HG02981 (cell line): ENCODE measurements around the gene PKN2.

Experiments
- ATAC-seq: cut with Tn5 transposase; IDR thresholded peaks from one replicate; pipeline ENCODE4 v1.9.1; 2021; ENCODE audit warnings: mild to moderate bottlenecking, moderate library complexity; ENCODE audit not compliant: unreplicated experiment

The PKN2 gene

DNA sequence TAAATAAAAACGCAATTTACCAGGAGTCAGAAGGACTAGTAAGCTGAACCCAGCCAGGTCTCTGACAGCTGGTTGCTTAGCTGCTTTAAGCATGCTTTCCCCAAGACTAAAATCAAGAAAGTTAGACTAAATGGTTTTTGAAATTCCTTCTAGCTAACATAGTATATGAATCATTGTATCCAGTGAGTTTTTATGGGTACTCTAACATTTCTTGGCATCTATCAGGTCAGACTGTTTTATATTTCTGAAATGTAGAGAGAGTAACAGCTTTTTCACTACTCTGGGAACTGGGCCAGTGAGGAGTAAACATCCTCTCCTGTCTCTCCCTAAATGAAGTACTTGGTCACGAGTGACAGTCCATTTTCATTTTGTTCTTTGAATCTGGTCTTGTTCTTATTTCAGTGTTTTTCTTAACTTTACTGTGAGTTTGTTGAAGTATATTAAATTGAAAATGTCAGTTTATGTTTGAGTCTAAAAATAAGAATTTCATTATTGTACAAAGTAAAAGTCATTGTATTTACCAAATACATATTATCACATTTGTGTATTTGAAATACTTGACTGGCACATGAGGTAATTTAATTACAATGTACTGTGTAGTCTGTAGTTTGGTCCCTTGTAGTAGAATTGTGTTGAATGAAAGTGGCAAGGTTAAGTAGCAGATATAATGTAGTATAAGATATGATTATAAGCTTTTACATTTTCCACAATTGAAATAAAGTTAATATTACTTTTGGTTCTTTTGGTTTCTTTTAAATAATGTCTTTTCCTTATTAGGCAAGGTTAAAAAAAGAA, 47.6 kb downstream of the PKN2 start:
- ATAC-seq, result no peak

DNA sequence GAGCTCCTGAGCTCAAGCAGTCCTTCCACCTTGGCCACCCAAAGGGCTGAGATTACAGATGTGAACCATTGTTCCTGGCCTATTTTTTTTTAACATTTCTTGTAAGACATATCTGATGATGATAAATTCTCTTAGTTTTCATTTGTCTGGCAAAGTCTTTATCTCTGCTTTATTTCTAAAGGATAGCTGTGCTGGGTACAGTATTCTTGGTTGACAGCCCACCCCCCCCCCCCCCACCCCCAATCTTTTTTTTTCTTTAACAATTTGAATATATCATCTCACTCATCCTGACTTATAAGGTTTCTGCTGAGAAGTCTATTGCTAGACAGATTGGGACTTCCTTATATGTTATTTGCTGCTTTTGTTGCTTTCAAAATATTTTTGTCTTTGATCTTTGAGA, 51.3 kb downstream of the PKN2 start:
- no peak for ATAC-seq

DNA sequence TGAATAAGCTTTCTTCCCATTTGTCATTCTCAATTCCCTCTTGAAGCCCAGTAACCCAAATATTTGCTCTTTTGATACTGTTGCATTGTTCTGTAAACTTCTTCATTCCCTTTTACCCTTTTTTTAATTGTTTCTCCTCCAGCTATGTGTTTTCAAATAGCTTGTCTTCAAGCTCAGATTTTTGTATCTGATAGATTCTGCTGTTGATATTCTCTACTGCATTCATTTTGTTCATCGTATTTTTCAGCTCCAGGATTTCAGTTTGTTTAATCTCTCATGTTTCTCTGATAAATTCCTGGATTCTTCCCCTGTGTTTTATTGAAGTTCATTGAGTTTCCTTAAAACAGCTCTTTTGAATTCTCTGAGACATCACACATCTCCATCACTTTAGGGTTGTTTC, 51.8 kb downstream of the PKN2 start:
- ATAC-seq, result no peak

DNA sequence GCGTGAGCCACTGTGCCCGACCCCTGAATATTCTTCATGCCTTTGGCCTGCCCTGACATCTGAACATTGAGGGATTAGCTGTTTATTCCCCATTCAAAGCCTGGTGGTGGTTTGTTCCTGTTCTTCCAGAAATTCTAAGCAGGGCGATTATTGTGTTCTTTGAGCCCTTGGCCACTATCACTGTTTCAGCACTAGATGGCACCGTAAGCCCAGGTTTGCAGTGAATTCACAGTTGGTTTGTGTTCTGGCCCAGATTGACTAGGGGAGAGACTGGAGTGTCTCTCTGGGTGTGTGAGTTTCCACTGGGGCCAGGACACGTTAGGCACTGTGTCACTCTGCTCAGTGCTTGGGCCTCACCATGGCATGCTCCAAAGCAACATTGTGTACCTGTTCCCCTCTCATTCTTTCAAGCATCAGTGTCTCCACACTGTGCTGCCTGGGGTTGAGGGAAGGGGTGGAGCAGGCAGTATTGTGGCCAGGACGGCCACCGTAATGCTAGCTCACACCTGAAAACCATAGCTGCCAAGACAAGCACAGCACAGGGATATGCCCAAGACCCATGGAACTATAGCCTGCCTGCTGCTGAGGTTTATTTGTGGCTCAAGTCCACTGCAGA, 52.7 kb downstream of the PKN2 start:
- no peak for ATAC-seq

DNA sequence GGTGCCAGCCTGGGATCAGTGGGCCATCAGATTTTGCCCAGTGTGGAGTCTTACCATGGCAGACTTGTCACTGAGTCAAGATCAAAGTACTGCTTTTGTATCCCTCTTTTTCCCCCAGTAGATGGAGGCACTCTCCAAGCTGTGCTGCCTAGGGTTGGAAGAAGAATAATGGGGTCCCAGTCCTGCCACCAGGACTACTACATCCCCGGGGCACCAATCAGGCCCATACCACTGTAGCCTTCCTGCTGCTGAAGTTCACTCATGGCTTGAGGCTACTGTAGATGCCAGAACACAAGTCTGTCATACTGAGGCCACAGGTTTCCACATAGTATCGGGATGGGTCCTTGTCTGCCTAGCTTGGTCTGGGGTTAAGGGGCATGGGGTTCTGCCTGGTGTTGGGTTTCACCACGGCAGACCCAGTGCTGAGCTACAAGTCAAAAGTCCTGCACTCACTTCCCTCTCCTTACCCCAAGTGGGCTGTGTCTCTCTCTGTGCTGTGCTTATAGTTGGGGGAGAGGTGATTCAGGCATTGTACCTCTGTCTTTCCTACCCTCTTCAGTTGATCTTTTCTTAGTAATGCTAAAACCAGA, 53.4 kb downstream of the PKN2 start:
- no peak for ATAC-seq

DNA sequence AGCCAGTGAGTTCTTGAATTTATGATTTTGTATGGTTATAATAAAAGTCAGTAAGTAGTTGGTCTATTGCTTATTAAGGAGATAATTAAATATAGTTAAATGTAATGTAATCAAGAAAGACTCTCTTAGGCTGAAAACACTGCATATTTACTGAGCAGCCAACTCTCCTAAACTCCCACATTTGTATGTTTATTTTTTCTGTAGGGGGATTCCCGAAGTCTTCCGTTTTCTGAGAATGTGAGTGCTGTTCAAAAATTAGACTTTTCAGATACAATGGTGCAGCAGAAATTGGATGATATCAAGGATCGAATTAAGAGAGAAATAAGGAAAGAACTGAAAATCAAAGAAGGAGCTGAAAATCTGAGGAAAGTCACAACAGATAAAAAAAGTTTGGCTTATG, 56.7 kb downstream of the PKN2 start:
- no peak for ATAC-seq

DNA sequence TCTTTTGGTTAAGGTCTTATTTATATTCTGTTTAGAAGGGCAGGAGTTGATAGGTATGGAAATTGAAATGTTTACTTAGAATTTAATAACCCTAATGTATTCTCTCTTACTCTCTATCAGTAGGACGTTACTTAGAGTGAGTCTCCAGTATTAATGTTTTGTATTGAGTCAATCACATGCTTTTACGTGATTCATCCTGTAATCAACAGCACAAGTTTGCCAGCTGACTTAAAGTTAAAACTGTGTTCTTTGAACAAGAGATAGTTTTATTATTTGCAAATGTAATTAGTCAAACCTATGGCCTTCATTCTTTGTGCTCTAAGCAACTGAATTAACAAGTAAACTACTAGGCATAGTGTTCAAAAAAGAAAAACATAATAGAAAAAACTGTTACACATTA, 57.3 kb downstream of the PKN2 start:
- ATAC-seq, result no peak

DNA sequence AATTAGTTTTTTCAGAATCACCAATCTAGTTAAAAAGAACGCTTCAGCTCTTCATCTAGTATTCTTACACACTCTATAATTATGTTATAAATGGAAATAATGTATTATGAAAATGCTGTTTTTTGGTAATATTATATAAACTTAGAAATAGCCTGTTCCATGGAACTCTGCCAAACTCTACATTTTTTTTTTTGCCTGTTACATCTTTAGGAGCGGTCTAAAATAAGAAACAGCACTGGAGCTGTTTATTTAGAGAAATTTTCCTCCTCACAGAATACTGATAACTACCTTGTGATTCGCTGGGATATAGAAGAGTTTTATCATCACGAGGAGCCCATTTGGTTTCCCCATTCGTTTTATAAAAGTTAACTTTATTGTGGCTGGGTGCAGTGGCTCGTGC, 58.5 kb downstream of the PKN2 start:
- no peak for ATAC-seq

DNA sequence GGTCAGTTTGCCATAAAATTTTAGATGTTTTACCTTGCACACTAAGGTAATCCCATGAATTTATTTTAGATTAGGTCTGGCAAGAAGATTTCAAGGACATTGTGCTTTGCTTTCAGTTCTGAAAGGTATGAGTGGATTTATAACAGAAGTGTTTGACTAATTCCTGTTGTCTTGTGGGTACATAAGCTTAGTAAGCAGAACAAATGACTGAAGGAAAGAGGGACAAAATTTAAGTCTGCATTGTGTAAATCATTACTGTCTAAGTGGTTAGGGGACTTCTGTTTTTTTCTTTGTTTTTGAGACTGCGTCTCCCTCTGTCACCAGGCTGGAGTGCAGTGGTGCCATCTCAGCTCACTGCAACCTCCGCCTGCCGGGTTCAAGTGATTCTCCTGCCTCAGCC, 60.1 kb downstream of the PKN2 start:
- peak; percentile 70 for ATAC-seq

DNA sequence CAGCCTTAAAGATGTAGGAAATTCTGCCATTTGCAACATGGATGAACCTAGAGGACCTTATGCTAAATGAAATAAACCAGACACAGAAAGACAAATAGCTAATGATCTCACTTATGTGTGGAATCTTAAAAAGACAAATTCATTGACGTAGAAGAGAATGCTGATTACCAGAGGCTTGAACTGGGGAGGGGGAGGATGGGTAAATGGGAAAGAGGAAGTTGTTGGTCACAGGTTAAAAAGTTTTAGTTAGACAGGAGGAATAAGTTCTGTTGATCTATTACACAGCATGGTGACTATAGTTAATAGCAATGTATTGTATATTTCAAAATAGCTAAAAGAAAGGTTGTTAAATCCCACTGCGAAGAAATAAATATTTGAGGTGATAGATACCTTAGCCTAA, 62.8 kb downstream of the PKN2 start:
- no peak for ATAC-seq

DNA sequence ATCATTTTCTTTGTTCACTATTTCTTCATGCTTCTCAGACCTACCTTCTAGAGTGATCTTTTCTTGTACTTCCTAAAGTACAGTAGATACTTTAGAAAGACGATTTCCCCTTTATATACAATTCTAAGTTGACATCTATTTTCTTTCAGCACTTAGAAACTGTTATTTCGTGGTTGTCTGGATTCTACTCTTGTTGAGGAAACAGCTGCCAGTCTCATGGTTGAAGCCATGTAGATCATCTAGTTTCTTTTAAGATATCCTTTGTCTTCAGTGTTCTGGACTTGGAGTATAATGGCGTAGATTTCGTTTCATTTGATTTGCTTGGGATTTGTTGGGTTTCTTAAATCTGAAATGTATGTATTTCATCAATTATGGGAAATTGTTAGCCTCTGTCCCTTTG, 67.6 kb downstream of the PKN2 start:
- no peak for ATAC-seq

DNA sequence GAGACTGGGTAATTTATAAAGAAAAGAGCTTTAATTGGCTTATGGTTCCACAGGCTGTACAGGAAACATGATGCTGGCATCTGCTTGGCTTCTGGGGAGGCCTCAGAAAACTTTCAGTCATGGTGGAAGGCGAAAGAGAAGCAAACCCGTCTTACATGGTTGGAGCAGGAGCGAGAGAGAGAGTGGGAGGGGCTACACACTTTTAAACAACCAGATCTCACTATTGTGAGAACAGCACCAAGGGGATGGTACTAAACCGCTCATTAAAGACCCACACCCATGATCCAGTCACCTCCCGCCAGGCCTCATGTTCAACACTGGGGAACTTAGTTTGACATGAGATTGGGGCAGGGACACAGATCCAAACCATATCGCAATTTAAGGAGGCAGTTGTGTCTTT, 69.4 kb downstream of the PKN2 start:
- no peak for ATAC-seq

DNA sequence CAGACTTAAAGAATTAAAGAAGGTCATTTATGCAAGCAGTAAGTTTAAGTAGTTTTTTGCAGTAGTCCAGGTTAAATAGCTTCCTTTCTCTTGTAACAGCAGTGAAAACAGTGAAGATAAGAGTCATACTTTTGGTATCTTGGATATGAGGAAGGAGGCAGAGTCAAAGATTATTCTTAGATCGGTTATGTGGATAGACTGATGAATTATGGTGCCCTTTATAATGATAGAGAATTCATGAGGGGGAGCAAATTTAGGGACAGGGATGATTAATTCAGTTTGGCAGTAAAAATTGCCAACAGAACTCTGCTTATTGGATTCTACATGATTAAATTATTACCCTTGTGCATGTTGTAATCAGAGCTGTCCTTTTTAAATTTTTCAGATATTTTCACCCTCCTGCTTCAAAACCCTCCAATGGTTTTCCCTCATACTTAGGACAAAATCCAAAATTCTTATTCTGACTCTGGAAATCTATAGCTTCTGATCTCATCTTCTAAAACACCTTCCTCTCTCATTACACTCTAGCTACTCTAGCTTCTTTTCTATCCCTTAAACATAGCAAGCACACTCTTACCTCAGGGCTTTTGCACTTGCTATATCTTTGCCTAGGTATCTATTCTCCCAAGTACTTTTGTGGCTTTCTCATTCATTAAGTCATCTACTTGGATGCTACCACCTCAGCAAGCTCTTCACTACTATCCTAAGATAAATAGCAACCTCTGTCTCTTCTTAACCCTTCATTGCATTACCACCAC, 79.8 kb downstream of the PKN2 start:
- no peak for ATAC-seq

DNA sequence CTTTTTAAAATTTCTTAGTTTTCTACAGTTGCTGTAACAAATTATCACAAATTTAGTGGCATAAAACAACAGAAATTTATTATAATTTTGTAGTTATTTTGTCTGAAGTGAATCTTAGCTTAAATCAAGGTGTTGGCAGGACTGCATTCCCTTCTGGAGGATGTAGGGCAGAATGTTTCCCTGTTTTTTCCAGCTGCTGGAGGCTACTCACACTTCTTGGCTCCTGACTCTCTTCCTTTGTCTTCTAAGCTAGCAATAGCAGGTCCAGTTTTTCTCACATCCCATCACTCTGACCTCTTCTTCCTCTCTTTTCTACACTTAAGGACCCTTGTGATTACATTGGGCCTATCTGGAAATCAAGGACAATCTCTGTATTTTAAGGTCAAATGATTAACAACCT, 84.1 kb downstream of the PKN2 start:
- no peak for ATAC-seq

DNA sequence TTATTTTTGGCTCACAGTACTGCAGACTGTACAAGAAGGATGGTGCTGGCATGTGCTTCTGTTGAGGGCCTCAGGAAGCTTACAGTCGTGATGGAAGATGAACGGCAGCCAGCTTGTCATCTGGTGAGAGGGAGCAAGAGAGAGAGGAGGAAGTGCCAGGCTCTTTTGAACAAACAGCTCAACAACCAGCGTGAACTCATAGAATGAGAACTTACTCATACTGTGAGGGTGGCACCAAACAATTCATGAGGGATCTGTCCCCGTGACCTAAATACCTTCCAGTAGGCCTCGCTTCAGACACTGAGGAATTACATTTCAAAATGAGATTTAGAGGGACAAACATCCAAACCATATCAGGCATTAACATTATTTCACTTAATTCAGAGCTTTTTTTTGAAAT, 84.7 kb downstream of the PKN2 start:
- ATAC-seq, result no peak

DNA sequence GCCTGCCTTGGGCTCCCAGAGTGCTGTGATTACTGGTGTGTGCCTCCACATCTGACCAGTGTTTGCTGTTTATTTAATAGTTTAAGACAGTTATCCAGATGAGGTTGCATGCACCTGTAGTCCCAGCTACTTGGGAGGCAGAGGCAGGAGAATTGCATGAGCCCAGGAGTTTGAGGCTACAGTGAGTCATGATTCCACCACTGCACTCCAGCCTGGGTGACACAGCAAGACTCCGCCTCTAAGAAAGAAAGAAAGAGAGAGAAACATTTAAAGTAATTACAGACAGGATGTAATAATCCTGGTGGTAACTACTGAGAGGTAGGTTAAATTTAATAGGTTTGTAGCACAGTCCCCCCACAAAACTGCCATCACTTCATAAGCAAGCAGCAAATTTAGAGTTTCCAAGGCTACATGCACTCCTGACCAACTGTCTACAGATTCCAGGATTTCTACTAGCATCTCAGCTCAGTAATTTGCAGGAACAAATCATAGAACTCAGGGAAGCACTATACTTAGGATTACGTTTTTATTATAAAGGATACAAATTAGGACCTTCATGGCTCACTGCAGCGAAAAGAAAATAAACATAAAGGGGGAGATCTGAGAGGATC, 89.6 kb downstream of the PKN2 start:
- no peak for ATAC-seq

DNA sequence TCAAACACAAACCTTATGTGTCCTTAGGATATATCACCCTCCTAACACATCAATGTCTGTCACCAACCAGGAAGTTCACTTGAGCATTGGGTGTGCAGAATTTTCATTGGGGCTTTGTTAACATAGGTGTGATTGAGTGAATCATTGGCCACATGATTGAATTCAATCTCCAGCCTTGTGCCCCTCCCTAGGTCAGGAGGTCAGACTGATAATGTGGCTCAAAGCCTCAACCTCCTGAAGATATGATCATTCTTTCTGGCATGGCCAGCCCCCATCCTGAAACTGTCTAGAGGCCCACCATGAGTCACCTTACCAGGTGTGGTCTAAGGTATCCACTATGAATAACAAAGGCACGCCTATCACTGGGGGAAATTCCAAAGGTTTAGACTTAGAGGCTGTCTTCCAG, 90.1 kb downstream of the PKN2 start:
- ATAC-seq, result peak; percentile 61

DNA sequence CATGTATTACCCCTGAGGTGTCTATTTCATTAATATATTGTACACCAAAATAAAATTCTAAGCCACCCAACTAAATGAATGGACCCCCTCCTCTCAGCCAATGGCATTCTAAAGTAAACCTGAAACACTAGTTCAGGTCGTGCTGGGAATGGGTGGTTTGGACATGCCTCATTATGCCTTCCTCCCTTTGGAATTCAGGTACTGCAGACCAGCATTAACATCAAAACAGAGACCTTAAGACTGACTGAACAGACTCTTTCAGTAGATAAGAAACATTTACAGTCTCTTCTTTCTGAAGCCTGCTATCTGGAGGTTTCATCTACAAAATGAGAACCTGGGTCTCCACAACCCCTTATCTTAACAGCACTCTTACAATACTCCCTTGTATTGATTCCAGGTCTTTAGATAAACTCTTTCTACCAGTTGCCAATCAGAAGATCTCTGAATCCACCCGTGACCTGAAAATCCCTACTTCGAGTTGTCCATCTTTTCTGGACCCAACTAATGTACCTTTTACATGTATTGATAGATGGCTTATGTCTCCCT, 93.6 kb downstream of the PKN2 start:
- no peak for ATAC-seq

DNA sequence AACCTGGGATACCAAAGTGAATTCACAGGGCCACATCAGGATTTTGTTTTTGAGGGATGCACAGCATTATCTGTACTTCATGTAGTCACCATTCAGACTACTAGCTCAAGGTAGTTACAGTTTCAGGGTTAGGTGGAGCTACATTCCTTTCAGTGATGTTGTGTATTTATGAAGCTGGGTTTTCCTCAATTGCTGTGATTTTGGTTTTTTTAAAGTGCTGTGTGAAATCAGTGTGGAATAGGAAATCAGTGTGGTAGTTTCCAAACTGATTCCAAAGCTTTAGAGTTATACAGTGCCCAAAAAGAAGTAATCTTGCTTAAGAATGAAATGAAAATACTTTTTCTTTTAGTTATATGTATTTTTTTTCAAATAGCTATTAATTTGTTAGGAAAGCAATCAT, 95.8 kb downstream of the PKN2 start:
- no peak for ATAC-seq

DNA sequence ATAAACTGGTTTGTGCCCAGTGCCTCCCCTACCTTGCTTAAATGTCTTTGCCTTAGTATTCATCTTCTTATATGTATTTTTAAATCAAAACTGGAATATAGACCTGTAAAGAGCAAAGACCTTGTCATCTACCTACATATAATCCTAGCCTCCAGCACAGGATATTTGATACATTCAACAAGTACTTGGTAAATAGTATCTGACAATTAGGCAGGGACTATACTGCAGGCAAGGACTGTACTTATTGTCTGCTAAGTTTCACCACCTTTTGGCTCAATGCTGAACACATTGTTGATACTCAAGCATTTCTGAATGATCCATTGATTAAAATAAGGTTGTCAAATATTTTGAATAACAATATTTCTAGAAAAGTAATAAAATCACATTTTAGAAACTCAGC, 96.4 kb downstream of the PKN2 start:
- ATAC-seq, result no peak

DNA sequence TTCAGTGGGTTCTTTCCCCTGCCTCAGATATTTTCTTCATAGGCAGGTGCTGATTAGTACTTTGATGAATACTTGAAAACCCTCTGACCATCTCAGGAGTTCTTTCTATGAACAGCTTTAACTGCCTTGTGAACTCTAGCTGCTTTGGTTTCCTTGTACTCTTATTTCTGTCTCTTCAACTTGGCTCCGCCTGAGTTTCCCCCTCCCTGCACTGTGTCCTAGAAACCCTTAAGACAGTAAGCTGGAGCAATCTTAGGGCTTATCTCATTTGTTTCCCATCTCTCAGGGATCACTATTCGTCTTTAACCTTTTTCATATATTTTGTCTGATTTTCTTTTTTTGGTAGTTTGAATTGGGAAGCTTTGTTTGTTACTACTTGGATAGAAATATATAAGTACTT, 99.1 kb downstream of the PKN2 start:
- ATAC-seq, result no peak
